T-helper 22 cell (primary cell): ENCODE data around the gene TWF2.

Experiments used
- DNase-seq: peaks from one replicate; pipeline ENCODE4 v3.0.0-alpha.2; 2020; ENCODE audit warnings: low read depth

The TWF2 gene

DNA sequence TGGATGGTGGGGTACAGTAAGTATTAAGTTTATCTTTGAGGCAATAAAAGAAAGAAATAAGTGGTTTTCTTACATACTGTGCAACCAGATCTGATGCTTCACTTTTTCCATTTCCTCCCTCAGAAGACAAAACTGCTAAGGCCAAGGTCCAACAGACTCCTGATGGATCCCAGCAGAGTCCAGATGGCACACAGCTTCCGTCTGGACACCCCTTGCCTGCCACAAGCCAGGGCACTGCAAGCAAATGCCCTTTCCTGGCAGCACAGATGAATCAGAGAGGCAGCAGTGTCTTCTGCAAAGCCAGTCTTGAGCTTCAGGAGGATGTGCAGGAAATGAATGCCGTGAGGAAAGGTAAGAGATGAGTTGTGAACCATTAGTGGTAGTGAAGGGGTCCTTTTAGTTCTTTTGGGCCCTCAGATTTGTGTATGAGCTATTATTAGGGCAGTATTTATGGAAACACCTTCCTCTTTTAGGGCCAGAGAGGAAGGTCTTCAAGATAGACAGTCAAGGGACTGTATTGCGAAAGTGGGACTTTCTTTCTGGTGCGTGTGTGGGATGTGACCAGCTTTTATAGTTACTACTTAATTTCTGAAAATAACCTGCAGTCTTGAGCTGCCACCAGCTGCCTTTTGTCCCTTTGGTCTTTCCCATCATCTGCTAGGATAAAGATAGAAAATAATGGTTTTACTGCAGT is 36.4 kb downstream of the TWF2 start:
- DNase-seq, result no peak

DNA sequence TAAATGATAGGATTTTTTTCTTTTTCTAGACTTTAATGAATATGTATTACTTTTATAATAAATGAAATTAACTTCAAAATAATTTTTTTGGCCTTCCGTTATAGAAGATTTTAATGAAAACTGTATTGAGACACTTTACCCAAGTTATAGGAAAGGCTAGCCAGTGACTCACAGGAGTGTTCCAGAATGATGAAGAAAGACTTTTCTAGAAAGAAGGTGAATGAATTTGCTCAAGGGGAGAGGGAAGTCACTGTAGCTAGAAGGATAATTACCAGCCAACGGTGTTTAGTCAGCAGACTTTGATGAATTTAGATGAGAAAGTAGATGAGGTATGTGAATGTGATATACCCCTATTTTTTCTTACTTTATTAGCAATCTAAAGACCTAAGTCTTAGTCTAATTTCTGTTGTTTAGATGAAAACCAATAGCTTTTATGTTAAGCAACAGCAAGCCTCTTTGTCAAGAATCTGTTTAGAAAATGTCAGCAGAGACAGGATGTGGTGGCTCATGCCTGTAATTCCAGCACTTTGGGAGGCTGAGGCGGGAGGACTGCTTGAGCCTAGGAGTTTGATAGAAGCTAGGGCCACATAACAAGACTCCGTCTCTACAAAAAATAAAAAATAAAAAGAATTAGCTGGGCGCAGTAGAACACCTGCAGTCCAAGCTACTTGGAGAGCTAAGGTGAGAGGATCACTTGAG is 37.8 kb downstream of the TWF2 start:
- no peak for DNase-seq

DNA sequence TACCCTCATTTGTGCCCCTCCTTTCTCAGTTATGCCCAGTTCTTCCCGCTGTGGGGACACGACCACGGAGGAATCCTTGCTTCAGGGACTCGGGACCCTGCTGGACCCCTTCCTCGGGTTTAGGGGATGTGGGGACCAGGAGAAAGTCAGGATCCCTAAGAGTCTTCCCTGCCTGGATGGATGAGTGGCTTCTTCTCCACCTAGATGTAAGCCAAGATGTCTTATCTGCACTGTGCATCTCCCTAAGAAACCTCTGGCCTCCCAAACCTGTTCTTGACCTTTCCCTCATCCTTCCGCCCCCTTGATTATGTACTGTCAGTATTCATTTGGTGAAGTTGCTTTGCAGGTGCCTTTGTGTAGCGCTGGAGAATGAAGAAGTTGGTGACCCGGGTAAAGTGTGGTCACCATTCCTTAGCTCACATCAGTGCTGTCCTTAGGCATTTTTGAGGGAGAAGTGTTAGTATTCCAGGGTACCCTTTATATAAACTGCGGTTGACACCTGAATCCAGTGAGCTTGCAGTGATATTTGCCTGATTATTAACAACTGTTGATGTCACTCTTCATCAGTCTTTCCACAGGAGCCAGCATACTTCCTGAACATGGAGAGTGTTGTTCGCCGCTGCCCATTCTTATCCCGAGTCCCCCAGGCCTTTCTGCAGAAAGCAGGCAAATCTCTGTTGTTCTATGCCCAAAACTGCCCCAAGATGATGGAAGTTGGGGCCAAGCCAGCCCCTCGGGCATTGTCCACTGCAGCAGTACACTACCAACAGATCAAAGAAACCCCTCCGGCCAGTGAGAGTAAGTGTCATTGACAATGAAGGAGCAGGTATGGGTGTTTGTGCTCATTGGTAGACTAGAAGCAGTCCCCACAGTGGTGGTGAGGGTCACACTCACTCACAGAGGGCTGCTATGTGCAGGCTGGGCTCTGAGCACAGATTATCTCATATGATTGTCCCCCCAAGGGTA is 40.0 kb downstream of the TWF2 start:
- no peak for DNase-seq

DNA sequence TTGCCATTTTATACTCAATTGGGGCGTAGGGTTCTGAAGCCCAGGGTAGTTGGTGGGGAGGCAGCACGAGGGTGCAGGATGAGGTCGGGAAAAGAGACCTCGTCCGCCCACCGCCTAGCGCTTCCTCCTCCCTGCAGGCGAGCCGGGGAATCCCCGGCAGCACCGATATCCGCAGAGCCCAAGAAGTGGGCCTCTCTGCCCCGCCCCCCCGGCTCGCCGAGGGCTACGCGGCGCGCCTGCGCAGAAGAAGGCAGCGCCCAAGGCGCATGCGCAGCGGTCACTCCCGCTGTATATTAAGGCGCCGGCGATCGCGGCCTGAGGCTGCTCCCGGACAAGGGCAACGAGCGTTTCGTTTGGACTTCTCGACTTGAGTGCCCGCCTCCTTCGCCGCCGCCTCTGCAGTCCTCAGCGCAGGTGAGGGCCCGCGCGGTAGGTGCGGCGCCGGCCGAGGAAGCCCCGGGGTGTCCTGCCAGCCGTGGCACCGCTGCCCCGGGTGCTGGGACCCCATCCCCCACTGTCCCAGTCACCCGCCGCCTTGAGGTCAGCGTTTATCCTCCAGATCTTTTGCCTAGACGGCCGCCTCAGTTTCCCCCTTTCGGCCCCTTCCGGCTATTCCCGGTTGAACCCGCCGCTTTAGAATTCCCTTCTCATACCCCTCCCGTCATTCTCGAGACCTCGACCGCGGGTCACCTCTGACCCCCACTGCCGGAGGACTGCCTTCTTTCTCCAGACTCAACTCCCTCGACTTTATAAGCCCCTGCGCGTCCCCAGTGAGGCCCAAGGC is 40.9 kb downstream of the TWF2 start, which contains the start of gene ALAS1:
ALAS1 (plus strand) TSS at position 319 of the 784 bp plus-strand sequence. CDS start 1,082 bp downstream, outside the sequence.
- DNase-seq, result peak; percentile 88

DNA sequence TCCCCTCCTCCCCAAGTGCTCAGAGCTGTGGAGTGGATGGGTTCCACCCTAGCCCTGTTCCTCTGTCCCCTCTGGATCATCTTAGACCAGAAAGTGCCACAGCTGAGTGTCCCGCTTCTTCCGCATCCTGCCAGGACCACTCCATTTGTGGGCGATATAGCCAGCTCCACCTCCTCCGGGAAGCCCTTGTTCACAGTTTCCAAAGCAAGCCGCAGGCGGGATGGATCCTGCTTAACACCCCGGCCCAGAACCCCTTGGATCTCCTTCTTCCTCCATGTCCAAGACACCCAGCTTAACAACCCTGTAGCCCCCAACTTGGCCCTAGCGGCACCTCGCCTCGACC is 41.5 kb downstream of the TWF2 start:
- DNase-seq, result no peak

DNA sequence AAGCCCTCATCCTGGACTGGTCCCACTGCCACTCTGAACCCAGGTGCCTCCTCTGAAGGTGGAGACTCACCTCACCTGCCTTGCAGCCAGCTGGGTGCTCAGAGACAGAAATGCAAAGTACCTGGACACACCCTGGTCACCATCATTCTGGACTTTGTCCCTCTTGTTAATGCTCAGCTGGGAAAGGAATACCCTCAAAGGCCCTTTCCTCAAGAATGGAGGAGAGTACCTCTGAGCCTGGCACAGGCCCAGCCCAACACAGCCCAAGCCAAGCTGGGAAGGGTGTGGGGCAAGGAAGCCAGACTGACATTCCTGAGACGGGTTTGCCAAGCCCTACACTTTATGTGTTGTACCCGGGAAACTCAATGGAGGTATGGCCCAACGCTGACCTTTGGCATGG is 42.0 kb downstream of the TWF2 start:
- DNase-seq, result no peak

DNA sequence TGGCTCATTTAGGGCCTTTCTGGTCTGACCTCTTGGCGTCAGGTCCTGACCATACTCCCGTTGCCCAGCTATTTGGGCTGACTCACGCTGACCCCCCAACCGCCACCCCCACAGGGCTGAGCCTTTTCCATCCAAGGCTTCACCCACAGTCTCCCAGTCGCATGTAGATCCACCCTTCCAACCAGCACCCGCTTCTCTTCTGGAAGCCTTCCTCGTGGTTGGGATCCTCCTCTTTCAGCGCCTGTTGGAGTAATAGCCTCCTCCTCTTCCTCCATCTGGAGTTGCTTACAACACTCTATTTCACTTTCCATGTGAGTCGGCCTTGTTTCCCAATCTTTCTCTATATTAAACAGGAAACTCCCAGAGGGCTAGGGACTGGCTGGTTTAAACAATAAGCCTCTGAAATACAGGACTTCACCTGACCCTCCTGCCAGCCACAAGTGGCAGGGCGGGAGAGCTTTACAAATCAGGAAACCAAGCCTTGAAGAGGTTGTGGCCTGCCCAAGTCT is 43.1 kb downstream of the TWF2 start:
- no peak for DNase-seq

DNA sequence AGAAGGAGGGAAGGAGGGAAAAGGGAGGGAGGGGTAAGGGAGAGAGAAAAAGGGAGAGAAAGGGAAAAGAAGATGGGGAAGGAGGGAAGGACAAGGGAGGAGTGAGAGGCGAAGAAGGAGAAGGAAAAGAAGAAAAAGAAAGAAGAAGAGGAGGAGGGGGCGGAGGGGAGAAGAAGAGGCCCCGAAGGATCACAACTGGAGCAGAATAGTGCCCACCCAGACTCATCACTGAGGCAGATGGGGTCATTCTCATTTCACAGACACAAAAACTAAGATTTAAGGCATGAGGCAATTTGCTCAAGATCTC is 43.7 kb downstream of the TWF2 start:
- no peak for DNase-seq

DNA sequence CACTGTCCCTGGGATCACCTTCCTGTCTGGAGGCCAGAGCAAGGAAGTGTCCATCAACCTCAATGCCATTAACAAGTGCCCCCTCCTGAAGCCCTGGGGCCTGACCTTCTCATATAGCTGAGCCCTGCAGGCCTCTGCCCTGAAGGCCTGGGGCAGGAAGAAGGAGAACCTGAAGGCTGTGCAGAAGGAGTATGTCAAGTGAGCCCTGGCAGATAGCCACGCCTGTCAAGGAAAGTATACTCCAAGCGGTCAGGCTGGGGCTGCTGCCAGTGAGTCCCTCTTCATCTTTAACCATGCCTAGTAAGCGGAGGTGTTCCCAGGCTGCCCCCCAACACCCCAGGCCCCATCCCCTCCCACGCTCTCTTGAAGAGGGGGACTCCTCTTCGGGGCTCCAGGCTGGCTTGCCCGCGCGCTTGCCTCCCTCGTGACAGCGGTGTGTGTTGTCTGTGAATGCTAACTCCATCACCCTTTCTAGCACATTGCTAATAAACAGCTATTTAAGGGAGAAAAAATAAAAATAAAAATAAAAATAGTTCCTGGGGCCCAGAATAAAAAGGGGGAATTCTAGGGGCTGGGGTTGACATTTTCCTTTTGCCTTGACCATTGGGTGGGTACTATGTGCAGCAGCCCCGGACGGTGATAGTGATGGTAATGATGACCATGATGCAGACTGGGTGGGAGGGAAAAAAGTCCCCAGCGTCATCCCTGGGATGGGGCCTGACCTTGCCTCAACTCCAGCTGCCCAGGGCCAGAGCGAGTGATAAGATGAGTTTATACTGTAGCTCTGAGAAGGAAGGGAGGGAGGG is 44.3 kb downstream of the TWF2 start:
- no peak for DNase-seq

DNA sequence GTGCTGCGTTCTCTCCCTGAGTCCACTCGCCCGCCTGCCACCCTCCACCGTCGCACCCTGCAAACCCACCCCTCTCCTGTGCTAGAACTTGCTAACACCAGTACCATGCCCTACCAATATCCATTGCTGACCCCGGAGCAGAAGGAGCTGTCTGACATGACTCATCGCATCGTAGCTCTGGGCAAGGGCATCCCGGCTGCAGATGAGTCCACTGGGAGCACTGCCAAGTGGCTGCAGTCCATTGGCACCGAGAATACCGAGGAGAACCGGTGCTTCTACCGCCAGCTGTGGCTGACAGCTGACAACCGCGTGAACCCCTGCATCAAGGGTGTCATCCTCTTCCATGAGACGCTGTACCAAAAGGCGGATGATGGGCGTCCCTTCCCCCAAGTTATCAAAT is 45.9 kb downstream of the TWF2 start:
- no peak for DNase-seq

DNA sequence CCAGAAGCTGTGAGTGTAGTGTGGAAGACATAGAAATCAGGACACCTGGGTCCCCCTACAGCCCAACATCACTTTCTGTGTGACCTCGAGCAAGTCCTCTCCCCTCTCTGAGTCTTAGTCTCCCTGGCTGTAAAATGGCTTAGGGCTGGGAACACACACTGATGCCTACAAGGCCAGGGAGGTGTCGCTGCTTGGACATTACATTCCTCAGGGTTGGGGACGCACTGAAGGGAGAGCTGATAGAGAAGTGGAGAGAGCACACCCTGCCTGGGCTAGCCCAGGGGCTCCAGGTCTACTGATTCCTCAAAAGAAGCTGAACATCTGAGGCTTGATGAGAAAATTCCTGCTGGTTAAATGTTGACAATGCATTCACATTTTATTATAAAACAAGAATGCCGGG is 47.3 kb downstream of the TWF2 start:
- DNase-seq, result no peak

DNA sequence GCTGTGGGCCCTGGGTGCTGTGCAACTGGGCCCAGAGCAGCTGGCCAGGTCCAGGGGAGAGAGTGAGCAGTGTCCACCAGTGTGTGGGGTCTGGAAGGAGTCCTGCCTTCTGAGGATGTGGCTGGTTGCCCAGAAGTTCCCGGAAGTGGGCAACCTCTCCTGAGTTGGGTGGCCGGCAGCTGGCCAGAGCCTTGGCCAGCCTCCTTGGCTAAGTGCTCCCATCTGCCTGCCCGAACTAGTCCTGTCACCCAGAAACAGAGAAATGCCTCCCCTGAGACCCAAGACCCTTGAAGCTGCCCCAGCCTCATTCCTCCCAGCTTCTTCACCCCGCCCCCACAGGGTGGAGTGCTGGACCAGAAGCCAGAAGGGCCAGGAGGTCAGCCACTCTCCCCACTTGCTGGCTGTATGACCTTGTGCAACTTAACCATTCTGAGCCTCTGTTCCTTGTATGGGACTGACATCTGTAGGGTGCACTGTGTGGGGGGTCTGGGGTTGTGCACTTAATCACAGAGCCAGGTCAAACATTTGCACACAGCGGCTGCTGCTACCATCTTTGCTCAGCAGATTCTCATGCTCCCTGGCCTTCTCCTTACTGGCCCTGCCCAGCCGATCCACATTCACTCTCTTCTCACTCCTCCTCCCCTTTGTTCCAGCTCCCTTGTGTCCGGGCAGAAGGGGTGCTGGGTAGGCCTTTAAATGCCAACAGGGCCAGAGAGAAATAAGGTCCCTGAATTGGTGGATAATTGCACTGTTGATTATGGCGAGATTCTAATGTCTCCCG is 48.5 kb downstream of the TWF2 start:
- DNase-seq, result no peak

DNA sequence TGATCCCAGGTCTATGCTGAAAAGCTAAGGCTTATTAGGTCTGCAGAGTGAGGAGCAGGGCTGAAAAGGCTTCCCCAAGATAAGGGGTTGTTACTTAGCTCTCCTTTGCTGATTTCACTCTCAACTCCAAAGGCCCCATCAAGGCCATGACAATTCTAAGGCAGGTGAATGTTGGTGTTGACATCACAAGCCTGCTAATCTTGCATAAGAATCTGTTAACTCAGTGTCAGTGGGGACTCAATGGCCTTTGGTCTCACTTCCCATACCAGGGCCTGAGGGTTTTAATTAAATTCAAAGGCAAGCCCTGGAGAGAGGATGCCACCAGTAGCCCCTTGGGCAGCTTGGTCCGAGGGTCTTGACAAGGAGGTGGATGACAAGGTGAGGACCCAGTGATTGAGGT is 50.4 kb downstream of the TWF2 start:
- DNase-seq, result no peak

DNA sequence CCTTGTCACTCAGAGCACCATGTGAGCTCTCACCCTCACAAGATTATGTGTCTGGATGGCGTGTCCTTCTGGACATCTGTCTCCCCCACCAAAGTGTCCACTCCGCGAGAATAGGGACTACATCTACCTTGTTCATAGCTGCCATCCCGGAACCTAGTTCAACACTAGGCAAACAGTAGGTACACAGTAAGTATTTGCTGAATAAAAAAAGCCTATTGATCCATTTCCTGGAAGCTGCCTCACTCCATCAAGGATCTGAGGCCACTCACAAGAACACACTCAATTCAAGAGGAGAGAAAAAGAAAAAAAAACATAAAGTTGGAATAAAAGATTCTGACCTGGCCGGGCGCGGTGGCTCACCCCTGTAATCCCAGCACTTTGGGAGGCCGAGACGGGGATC is 52.2 kb downstream of the TWF2 start:
- no peak for DNase-seq

DNA sequence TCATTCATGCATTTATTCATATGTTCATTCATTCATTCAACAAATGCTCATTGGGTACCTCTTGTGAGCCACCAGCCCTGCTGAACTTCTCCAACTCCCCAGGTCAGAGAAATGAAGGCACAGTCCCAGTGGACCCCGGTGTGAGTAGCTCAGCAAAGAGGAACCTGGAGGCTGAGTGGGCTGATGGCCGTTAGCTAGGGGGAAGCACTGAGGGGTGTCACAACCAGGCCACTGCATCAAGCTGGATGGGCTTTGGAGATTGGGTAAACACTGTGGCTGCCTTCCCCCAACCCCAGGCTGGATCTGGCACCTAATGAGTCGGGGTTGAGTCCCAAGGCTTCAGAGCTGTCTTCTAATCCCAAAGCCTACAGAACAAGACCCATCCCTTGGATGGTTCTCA is 53.1 kb downstream of the TWF2 start:
- no peak for DNase-seq

DNA sequence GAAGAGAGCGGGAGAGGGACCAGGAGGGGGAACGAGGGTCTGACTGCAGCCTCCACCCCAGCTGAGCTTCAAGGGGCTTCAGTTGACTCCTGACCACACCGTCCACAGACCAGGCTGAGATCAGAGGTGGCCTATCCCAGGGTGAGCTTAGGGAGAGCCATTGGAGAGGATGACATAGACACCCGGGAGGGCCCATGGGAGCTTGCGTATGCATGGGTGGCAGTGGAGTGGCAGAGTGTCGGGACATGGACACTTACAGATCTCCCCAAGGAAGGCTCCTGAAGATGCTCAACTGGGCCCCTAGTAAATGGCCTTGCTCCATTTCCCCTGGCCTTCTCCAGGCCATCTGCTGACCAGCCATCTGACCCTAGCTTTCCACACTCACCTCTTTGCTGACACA is 53.6 kb downstream of the TWF2 start:
- no peak for DNase-seq

DNA sequence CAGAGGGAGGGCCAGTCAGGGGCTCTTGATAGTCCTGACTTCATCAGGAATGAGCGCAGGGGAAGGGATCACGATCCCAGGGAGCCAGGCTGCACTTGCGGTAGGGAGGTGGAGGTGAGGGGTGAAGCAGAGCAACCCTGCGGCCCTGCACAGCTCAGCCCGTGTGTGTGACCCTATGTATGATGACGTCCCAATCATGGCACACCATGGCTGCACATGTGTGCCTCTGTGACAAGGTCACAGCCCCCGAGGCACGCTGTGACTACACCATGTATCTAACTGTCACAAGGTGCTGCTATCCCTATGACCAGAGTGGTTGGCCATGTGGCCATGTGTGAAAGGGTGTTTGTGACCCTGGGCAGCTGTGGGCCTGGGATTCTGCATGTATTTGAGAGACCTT is 54.3 kb downstream of the TWF2 start:
- DNase-seq, result no peak

DNA sequence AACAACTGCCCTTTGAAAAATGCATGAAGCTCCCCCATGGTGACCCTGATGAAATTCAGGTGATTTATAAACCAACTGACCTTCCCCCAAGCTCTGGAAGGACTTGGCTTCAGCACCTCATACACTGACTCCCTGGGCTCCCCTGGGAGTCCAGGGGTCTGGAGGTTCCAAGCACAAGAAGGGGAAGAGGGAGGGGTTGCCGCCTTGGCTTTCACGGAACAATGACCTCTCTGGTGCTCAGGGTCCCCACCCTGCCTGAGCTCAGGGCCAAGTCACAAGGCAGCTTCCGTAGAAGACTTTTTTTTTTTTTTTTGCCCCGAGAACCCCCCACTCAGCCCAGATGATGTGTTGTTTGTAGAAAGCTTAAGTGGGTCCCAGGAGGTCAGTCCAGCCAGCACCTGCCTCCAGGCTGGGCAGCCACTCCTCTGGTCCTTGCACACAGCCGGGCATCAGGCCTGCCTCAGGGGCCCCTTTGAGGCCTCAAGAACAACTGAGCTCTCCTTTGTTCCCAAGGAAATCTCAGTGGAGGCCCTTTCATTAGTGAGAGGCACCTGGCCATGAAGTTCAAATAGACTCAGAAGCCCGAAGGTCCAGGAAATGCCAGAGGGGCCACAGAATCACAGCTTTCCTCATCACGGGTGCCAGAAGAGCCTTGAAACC is 55.0 kb downstream of the TWF2 start:
- DNase-seq, result no peak

DNA sequence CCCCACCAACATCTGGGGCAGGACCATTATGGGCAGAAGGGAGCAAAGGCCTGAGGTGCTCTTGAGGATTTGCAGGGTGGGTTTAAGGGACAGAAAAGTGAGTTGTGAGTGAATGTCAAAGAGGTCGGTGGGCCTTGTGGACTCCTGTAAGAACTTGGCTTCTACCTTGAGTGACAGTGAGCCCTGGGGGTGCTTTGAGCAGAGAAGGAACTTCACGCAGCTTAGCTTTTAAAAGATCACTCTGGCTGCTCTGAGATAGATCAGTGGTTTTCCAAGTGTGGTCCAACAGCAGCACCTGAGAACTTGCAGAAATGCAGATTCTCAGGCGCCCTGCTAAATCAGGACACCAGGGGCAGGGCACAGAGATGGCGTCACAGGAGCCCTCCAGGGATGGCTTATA is 56.3 kb downstream of the TWF2 start:
- DNase-seq, result no peak

DNA sequence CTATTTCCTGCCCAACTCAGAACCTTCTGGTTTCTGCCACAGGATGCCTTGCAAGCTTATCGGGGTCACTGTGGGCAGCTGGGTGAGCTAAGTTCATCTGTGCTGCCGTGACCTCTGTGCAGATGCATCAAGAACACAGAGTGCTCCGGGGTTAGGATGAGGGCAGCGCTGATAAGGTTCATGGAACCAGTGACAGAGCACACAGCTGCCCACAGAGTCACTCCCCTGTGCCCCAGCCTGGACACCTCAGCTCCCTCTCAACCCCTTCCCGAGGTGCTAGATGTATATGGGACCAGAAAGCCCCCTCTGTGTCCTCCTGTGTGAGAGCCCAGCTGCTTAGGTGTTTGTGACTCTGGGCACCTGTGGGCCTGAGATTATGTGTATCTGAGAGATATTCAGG is 56.8 kb downstream of the TWF2 start:
- no peak for DNase-seq
